ENCODE measurements around the gene IST1.
A peak's percentile ranks its signal among the peaks of the same experiment; 100 is the strongest.
"Not testable (repeated sequence)": the region's sequence is repeated elsewhere in the genome, so short reads cannot be mapped to it uniquely, and the experiment has no call there.

The IST1 gene

DNA sequence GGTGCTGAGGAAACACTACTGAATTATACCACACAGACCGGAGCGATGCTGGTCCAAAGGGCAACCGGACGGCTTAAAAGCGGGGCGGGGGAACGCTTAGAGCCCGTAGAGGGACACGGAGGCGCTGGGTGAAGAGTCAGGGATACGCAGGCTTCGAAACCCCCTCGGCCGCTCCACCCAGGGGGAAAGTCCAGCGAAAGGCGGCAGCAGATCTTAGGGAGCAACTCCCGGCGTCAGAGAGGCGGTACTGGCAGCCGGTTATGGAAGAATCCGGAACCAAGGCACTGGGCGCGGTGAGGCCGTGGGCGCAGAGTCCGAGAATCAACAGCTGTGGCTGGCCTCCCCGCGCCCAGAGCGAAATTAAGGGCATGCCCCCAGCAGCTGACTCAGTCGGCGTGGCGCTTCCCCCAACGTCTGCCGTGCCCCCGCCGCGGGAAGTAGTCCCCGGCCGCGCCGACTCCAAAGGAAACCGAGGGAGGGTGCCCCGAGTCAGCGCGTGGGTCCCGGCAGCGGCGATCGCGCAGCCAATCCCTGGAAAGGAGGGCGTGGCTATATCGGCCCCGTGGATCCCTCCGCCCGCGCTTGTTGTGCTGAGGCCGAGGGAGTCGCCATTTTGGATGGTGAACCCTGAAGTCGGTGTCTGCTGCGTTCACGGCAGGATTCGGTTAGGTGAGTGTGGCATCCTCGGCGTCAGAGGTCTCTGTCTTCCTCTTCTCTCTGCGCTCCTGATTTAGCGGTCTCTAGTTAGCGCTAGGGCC, at the start of gene IST1:
IST1 (plus strand) TSS at position 611 of the 758 bp plus-strand sequence. CDS start 20,110 bp downstream, outside the sequence.
- peak; percentile 70 to 93 for DNase-seq

DNA sequence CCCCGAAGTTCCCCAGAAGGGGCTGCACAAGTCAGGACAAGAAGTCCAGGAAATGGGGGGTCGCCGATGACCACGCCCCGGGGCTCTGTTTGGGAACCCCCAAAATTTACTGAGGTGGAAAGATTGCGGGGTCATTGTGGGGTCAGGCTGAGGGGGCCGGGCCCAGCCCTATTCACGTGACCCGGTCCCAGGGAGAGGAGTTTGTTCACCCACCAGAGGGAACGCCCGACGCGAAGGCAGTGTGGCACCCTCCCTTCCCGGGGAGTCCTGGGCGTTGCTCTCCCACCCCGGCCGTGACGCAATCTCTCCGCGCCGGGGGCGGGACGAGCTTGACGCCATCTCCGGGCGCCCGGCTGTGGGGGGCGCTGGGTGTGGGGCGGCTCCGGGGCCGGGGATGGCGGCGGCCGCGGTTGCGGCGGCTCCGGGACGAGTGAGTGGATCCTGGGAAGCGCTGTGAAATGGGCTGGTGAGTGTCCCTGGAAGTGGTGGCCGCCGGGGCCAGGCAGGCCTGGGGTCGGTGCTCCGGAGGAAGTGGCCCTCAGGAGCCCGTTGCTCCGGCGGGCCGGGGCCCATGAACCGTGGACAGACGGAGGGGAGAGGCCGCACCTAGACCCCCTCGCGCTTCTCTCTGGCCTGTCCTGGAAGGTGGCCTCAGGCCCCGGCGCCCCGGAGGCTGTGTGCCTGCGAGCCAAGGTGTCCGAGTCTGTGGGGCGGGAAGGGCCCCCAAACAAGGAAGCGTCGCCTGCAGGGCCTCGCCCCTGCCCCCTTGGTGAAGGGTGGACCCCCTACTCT, 49.5 kb upstream of the IST1 start, which contains the start of gene ATXN1L:
ATXN1L (plus strand) TSS at position 338 of the 792 bp plus-strand sequence. CDS start 3,765 bp downstream, outside the sequence.
- peak; percentile 49 to 87 for DNase-seq

DNA sequence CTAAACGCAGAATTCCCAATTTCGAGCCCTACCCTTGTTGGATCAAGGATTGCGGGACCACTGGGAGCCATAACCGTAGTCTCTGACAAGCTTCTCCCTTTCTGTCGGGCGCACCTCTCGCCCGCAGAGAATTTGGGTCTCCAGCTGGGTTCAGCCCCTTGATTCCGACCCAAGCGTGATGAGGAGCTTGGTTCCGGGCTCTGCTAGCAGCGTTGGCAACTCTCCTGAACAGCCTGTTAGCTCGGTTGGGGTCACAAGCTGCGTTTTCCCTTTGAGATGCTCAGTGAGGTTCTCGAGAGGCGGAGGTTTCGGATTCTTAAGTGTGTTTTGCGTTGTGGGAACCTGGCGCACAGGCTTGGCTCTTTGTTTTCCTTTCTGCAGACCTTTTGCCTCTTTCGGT, 48.9 kb upstream of the IST1 start:
- no peak for DNase-seq

DNA sequence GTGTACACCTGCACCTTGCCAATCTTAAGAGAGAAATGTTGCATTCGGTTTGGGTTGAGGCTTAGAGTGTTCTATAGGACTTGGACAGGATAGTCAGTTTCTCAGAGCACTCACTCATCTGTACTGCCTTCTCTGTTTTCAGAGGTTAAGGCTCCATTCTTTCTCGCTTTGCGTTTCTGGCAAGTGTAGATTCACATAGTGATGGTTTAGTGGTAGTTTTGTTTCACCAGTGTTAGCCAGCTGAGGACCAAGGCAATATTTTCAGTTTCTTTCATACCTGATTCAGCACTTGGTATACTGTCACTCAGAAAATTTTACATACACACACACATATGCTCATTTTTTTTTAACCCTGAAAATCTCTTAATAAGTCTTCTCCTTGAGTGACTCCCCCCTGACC, 48.2 kb upstream of the IST1 start:
- no peak for DNase-seq

DNA sequence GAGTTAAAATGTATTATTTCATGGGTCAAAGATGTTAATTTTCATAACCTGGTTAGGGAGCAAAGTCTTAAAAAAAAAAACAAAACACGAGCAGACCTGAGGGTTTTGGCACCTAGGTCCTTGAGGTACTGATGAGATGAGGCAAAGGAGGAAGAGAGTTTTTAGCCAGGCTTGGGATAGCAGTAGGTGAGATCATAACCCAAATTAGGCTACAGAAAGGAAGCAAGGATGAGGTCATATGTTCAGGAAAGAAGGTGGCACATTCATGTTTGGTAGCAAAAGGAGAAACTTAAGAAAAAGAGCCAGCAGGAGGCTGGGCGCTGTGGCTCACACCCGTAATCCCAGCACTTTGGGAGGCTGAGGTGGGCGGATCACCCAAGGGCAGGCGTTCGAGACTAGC, 46.7 kb upstream of the IST1 start:
- no peak for DNase-seq

DNA sequence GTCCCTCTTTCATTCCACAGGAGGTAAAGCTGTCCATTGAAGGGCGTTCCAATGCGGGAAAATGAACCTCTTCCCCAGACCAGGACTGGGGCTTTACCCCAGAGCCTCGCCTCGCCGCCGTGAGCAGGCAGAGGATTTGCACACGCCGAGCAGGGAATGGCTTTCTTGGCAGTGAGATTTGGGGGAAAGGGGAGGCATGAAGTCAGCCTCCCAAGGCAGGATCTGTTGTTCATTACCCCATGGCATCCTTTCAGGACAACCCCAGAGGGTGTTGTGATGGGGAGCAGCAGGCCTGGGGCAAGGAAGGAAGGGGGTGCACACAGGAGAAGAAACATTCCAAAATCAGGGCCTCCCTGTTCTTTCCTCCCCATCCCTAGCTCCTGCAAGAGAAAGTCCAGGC, 43.6 kb upstream of the IST1 start:
- no peak for DNase-seq

DNA sequence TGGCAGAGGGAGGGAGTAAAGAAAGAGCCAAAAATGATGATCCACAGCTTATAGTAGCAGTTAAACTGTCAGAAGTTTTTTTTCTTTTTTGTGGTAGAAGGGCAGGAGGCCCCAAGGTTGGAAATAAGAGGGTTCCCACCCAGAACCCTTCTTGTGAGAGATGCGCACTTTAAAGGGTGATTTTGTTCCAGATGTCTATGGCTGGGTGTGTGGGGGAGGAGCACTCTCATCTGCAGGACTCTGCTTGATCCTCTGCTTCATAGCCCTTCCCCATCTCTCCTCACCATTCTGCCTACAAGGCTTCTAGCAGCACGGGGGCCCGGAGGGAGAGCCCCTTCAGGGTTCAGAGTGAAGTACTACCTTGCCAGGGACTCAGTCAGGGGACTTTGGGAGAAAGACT, 43.2 kb upstream of the IST1 start:
- no peak for DNase-seq

GRCh38 chr16:71852561-71852960, 42.8 kb upstream of the IST1 start:
- DNase-seq, result no peak

DNA sequence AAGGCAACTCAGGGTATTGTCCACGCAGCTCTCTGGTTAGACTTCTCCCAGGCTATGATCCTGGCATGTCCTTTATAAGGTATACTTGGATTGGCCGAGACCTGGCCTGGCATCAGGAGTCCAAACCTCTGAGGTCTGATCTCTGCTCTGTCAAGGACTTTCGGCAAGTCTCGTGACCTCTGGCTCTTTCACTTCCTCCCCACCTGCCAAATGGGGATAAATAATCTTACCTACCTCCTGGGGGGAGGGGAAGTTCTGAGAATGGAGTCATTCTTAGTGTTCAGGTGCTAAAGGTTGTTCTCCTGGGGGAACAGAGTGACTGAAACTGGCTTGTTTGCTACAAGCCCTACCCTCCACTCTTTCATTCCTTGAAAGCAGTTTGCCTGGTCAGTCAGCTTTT, 41.9 kb upstream of the IST1 start:
- no peak for DNase-seq

GRCh38 chr16:71854369-71854948, 40.9 kb upstream of the IST1 start:
- no peak for DNase-seq

DNA sequence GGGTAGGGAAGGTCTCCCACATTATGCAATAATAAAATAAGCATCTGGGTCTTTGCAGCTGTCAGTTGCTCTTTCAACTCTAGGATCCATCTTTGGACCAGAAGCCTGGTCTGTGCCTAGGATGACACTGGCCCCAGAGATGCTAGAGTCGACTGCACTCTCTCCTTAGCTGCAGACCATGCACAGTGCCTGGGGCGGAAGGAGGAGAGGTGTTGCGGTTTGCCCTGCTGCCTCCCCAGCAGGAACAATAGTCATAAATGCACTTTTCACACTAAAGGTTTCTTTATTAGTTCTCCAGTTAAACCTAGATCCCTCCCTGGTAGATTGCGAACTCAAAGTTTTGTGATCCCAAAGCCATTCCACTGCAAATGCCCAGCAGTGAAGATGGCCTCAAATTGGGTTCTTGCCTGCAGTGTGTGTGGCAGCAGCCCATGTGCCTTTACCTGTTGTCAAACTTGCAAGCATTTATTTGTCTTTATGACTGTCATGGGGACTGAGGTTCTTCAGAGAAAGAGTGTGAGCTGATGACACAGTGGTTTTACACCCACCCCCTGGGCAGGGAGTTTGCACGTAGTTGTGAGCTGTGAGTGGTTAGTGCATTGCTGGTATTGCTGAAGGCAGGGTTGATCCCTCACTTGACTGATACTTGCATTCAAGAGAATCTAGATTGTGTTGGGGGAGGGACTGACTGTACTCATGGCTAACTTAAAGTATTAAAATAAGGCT, 39.2 kb upstream of the IST1 start:
- DNase-seq, result no peak

DNA sequence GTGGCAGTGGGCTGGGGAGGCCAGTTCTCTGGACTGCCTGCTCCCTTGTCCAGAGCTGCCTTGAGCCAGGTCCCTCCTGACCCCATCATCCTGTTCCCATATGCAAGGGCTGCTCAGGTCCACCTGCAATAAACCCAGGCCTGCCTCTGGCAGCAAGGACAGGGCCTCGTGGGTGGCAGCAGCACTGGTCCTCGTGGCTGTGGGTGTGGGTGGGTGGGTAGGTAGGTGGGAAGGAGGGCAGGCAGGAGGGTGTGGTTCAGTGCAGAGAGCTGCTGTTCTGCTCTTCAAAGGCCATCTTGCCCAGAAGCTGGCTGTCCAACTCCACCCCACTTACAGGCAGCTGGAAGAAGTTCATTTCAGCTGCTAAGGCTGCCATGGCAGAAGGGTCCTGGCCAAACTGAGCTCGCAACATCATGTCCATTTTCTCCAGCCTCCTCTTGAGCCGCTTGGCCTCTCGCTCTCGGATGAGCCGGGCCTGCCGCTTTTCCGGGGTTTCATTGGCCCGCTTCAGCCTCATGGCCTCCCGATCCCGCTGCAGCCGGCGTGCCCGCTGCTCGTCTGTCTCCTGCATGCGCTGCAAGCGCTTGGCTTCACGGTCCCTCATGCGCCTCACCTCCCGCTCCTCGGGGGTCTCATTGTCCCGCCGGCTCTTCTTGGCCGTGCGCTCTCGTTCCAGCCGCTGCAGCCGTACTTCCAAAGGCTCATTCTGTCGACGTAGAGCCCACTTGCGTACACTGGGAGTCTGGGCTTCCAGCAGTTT, 35.4 kb upstream of the IST1 start:
- no peak for DNase-seq

DNA sequence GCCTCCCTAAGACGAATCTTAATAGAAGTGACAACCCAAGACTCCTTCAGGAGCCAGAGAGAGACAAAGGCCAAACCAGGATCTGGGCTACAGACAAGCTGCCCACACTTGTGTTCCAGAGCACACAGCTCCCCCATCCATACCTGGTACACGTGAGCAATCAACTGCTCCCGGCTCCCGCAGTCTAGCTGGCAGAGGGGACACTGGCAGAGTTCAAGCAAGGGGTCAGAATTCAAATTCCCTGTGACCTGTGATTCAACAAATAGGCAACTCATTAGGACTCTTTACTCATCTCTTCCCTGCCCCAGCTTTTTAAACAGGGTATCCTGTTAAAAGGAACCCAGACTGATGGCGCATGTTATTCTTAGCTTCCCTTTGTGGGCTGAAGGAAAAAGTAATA, 31.3 kb upstream of the IST1 start:
- no peak for DNase-seq

DNA sequence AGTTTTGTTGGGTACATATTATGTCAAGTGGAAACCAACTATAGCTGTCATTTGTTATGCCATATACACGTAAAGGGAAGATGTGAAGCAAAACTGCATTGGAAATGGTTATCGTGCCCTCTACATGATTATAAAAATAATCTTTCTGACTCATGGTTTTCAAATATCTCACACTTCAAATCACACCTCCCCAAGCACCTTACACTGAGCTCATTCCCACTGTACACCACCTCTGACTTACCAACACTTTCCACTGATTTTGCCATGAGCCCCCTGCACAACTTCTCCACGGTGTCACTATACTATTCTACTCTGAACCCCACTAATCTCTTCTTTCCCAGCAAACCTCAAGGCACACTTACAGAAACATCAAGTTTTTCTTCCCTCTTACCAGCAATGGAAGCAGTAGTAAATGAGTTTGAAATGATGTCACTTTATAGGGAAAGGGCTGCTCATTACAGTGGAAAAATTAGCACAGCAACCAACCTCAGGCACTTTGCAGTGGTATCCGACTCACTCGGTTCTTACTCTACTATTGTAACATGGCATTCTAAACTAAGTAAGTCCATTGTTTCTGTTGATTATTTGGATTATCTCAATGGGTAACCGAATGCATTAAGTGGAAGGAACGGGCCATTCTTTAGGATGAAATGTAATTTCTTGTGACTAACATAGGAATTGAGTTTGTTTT, 30.0 kb upstream of the IST1 start:
- no peak for DNase-seq

GRCh38 chr16:71867175-71867574, 28.2 kb upstream of the IST1 start:
- not testable (repeated sequence) for DNase-seq

- DNase-seq, result peak in 1 of 2 experiments; percentile 25
Measured at GRCh38 chr16:71867939-71868338, 27.4 kb upstream of the IST1 start.

- DNase-seq, result no peak
Measured at GRCh38 chr16:71869089-71869488, 26.2 kb upstream of the IST1 start.

DNA sequence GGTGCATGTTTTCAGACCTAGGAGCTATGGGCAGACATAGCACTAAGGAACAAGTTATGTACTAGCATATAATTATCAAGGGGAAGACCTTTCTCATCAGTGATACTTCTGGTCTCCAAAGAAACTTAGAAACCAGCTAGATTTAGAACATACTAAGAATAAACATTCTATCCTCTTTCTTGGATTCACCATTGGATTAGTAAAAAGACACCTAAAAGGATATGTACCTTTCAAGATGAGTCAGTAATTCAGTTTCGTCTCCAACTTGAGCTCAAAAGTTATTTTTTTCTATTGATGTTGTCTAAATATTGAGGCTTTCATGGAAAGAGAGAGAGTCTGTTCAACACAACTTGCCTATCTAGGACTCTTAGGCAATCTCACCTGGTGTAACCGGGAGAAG, 24.5 kb upstream of the IST1 start:
- DNase-seq, result no peak

GRCh38 chr16:71873199-71873598, 22.1 kb upstream of the IST1 start:
- DNase-seq, result no peak

DNA sequence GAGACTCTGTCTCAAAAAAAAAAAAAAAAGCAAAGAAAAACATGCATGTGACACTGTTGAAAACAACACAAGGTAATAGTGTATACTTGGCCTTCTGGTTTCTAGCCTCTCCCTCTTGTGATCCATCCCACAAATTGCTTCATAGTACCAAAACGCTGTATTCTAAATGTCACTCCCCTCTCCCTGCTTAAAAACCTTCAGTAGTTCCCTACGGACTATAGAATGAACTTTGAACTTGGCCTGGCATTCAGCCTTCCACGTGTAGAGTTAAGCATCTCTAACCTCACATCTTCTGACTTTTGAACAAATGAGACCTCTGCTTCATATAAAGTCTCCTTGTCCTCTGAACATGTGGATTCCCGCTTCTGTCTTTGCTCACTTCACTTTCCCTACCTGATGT, 16.4 kb upstream of the IST1 start:
- no peak for DNase-seq

DNA sequence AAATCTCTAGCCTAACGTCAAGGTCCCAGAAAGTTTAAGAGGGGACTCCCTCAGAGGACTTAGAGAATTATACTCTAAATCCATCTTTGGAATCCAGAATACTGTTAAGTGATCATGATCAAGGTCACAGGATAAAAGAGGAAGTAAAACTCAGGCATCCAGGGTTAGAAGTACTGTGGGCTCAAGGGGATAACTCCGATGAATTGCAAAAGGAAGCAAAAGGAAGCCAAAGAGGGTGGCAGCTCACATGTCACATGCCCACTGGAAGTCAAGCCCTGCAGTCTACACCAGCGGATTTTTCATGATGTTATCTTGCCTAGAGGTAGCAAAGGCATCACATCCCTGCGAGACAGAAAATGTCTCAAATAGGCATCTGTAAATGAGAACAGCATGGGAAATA, 15.2 kb upstream of the IST1 start:
- DNase-seq, result no peak

All from NCI-H446 (cell line).